WTC11 (cell line): Measurements from ENCODE around the gene RASGRF1. TPM values are rescaled to one million over a fixed set of nuclear protein-coding genes. Genes with fewer than 3 reads are reported as not detected.

Experiments
- ATAC-seq: fragments of 200-7000 bp; cut with Tn5 transposase; 2 replicates; pipeline ENCODE4 v1.10.0; 2021; ENCODE audit warnings: mild to moderate bottlenecking, moderate library complexity
- CTCF ChIA-PET: fragments of 300-600 bp; sonication (Branson Sonifier 250); formaldehyde crosslinking; loops from one replicate; lab custom pipeline; 2021; ENCODE audit warnings: antibody characterized with exemption; lab: Charles Lee
- POLR2A ChIA-PET: fragments of 350-600 bp; sonication (Branson Sonifier 250); formaldehyde crosslinking; loops from one replicate; lab custom pipeline; 2021; ENCODE audit warnings: antibody characterized with exemption; lab: Charles Lee
- DNase-seq: peaks from one replicate; pipeline ENCODE4 v3.0.0; 2021; ENCODE audit warnings: low spot score
- H3K27ac Mint-ChIP-seq: 2 replicates; pipeline ENCODE4 v1.8.0; 2021; ENCODE audit warnings: mixed read lengths
- H3K27me3 Mint-ChIP-seq: 2 replicates; pipeline ENCODE4 v1.8.0; 2021; ENCODE audit warnings: low read depth, mild to moderate bottlenecking, moderate library complexity, mixed read lengths
- H3K36me3 Mint-ChIP-seq: 2 replicates; pipeline ENCODE4 v1.8.0; 2021; ENCODE audit warnings: mixed read lengths
- H3K4me1 Mint-ChIP-seq: 2 replicates; pipeline ENCODE4 v1.8.0; 2022; ENCODE audit warnings: mixed read lengths
- H3K4me3 Mint-ChIP-seq: 2 replicates; pipeline ENCODE4 v1.8.0; 2021; ENCODE audit warnings: mild to moderate bottlenecking, moderate library complexity, mixed read lengths
- H3K9me3 Mint-ChIP-seq: 2 replicates; pipeline ENCODE4 v1.8.0; 2021; ENCODE audit warnings: mixed read lengths
- AFF4 ChIP-seq: sonication (generic); formaldehyde crosslinking; IDR thresholded peaks from 2 replicates; pipeline ENCODE4 v1.8.1; 2023; ENCODE audit warnings: mild to moderate bottlenecking, missing genetic modification reagents, borderline replicate concordance
- AR ChIP-seq: fragments of 250-450 bp; sonication (Bioruptor Pico); IDR thresholded peaks from 2 replicates; pipeline ENCODE4 v1.9.0; 2021; ENCODE audit warnings: mild to moderate bottlenecking
- ERG ChIP-seq: fragments of 250-450 bp; sonication (Bioruptor Pico); IDR thresholded peaks from 2 replicates; pipeline ENCODE4 v1.8.0; 2021; ENCODE audit warnings: mild to moderate bottlenecking
- ESRRA ChIP-seq: sonication (generic); formaldehyde crosslinking; IDR thresholded peaks from 2 replicates; pipeline ENCODE4 v1.8.1; 2022; ENCODE audit warnings: mild to moderate bottlenecking, missing genetic modification reagents, borderline replicate concordance
- FOXK1 ChIP-seq: sonication (generic); formaldehyde crosslinking; IDR thresholded peaks from 2 replicates; pipeline ENCODE4 v1.8.0; 2022; ENCODE audit warnings: mild to moderate bottlenecking, moderate library complexity, missing genetic modification reagents
- GABPB1 ChIP-seq: sonication (generic); formaldehyde crosslinking; IDR thresholded peaks from 2 replicates; pipeline ENCODE4 v1.8.1; 2023; ENCODE audit warnings: mild to moderate bottlenecking, missing genetic modification reagents
- GTF2I ChIP-seq: fragments of 250-450 bp; sonication (Bioruptor Pico); conservative IDR thresholded peaks from 2 replicates; pipeline ENCODE4 v1.4.0; 2021; ENCODE audit warnings: mild to moderate bottlenecking
- IRF1 ChIP-seq: sonication (generic); formaldehyde crosslinking; IDR thresholded peaks from 2 replicates; pipeline ENCODE4 v1.8.0; 2023; ENCODE audit warnings: missing genetic modification reagents
- IRF2 ChIP-seq: sonication (generic); formaldehyde crosslinking; IDR thresholded peaks from 2 replicates; pipeline ENCODE4 v1.8.0; 2022; ENCODE audit warnings: low read depth, missing genetic modification reagents, borderline replicate concordance
- MLX ChIP-seq: sonication (generic); formaldehyde crosslinking; IDR thresholded peaks from 2 replicates; pipeline ENCODE4 v1.8.1; 2023; ENCODE audit warnings: mild to moderate bottlenecking, missing genetic modification reagents, moderate library complexity
- NFE2L1 ChIP-seq: sonication (generic); formaldehyde crosslinking; IDR thresholded peaks from 2 replicates; pipeline ENCODE4 v1.8.1; 2023; ENCODE audit warnings: missing genetic modification reagents
- NFYB ChIP-seq: sonication (generic); formaldehyde crosslinking; conservative IDR thresholded peaks from 2 replicates; pipeline ENCODE4 v1.8.0; 2022; ENCODE audit warnings: low read depth, missing genetic modification reagents
- SMAD4 ChIP-seq: sonication (generic); formaldehyde crosslinking; IDR thresholded peaks from 2 replicates; pipeline ENCODE4 v1.8.0; 2022; ENCODE audit warnings: mild to moderate bottlenecking, missing genetic modification reagents
- SOX15 ChIP-seq: fragments of 250-450 bp; sonication (Bioruptor Pico); IDR thresholded peaks from 2 replicates; pipeline ENCODE4 v1.9.0; 2021; ENCODE audit warnings: mild to moderate bottlenecking
- ZNF232 ChIP-seq: sonication (generic); formaldehyde crosslinking; IDR thresholded peaks from 2 replicates; pipeline ENCODE4 v1.8.0; 2022; ENCODE audit warnings: mild to moderate bottlenecking, missing genetic modification reagents
- ZNF425 ChIP-seq: fragments of 250-450 bp; sonication (Bioruptor Pico); conservative IDR thresholded peaks from 2 replicates; pipeline ENCODE4 v1.9.0; 2021; ENCODE audit warnings: mild to moderate bottlenecking
- total RNA-seq: library from RNA; stranded (reverse); gene quantifications from 3 replicates; pipeline ENCODE4 v1.2.3, GENCODE V29; 2021
- TF ChIP-seq, protein P1 (sequence below): sonication (generic); formaldehyde crosslinking; IDR thresholded peaks from 2 replicates; pipeline ENCODE4 v1.8.1; 2023; ENCODE audit warnings: mild to moderate bottlenecking, missing genetic modification reagents
- TF ChIP-seq, protein P2 (sequence below): fragments of 250-450 bp; sonication (Bioruptor Pico); IDR thresholded peaks from 2 replicates; pipeline ENCODE4 v2.1.2; 2022; ENCODE audit warnings: mild to moderate bottlenecking, moderate library complexity

RASGRF1 gene
- total RNA-seq, 1 experiment from 2014 or later: 0.85 TPM

DNA sequence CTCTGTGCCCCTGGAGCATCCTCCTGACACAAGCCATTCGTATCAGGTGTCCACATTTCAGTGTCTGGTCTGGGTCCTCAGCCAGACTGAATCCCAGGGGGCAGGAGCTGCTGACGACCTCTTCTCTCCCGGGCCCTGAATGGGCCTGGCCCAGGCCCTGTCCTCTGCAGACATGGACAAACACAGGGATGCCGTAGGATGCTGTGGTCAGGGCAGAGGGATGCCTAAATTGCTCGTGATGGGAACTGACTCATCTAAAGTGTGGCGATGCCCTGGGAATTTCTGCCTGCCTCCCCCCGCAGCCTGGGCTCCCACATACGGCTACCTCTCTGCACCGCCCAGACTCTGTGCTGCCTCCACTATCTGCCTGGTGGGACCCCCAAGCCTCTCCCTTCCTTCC is 87.3 kb downstream of the RASGRF1 start (continued):
- no peak for TF ChIP-seq AR (CRISPR knock-in tag)
- TF ChIP-seq IRF2 (CRISPR knock-in tag): no peak
- TF ChIP-seq GTF2I (CRISPR knock-in tag): no peak
- TF ChIP-seq AFF4: no peak
- TF ChIP-seq, protein P1, sequence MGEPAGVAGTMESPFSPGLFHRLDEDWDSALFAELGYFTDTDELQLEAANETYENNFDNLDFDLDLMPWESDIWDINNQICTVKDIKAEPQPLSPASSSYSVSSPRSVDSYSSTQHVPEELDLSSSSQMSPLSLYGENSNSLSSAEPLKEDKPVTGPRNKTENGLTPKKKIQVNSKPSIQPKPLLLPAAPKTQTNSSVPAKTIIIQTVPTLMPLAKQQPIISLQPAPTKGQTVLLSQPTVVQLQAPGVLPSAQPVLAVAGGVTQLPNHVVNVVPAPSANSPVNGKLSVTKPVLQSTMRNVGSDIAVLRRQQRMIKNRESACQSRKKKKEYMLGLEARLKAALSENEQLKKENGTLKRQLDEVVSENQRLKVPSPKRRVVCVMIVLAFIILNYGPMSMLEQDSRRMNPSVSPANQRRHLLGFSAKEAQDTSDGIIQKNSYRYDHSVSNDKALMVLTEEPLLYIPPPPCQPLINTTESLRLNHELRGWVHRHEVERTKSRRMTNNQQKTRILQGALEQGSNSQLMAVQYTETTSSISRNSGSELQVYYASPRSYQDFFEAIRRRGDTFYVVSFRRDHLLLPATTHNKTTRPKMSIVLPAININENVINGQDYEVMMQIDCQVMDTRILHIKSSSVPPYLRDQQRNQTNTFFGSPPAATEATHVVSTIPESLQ (CRISPR knock-in tag): no peak

DNA sequence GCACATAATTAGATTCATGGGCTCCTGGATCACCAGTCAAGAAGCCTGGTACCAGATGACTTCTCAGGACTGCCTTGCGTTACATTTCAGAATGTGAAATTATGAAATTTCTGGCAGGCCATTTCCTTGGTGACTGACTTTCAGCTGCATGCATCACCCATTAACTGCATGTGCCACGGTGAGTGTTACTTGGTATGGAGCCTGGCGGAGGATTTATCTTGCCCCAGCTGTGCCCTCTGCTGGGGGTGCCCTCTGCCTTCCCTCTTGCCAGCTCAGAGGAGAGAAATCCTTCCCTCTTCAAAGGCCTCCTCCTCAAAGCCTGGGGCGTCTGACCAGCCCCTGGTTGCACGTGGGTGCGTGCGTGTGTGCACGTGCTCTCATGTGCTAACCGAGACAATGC is 88.0 kb downstream of the RASGRF1 start:
- Mint-ChIP-seq H3K27me3 (no peaks in the 10 kb centered on the region), H3K27ac (no peak overlapping the region), H3K36me3 (no peaks in the 10 kb centered on the region), H3K4me1 (peaks cover 18% of the 10 kb centered on the region), H3K9me3 (no peaks in the 10 kb centered on the region), H3K4me3 (no peak overlapping the region)
- ATAC-seq: no peak
- ChIA-PET CTCF (interaction anchor here (1.3 kb wide), 1 partner anchor 23 kb away, joined by 3 read pairs; no protein-coding TSS in a partner anchor), POLR2A (no interaction called here)
- DNase-seq: no peak
- TF ChIP-seq IRF1: no peak
- TF ChIP-seq, protein P2, sequence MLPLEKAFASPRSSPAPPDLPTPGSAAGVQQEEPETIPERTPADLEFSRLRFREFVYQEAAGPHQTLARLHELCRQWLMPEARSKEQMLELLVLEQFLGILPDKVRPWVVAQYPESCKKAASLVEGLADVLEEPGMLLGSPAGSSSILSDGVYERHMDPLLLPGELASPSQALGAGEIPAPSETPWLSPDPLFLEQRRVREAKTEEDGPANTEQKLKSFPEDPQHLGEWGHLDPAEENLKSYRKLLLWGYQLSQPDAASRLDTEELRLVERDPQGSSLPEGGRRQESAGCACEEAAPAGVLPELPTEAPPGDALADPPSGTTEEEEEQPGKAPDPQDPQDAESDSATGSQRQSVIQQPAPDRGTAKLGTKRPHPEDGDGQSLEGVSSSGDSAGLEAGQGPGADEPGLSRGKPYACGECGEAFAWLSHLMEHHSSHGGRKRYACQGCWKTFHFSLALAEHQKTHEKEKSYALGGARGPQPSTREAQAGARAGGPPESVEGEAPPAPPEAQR (CRISPR knock-in tag): no peak
- no peak for TF ChIP-seq FOXK1 (CRISPR knock-in tag)
- TF ChIP-seq NFYB (CRISPR knock-in tag): no peak
- TF ChIP-seq ERG: no peak
- no peak for TF ChIP-seq GABPB1 (CRISPR knock-in tag)
- no peak for TF ChIP-seq ESRRA (CRISPR knock-in tag)
- TF ChIP-seq SOX15 (CRISPR knock-in tag): no peak
- no peak for TF ChIP-seq SMAD4 (CRISPR knock-in tag)
- no peak for TF ChIP-seq ZNF232
- no peak for TF ChIP-seq IRF2 (CRISPR knock-in tag)
- TF ChIP-seq NFE2L1 (CRISPR knock-in tag): no peak
- no peak for TF ChIP-seq MLX
- TF ChIP-seq ZNF425: no peak
